Upper lobe of left lung (tissue), 4 donors: ENCODE measurements around the gene ZNF329.

ENCODE experiments used
- EP300 ChIP-seq, 4 donors: sonication (generic); formaldehyde crosslinking; IDR thresholded peaks; one replicate each; pipeline ENCODE4 v1.5.1; 2017; ENCODE audit warnings: antibody characterized with exemption in 4 of 4, control low read depth in 2 of 4
- POLR2A ChIP-seq, 4 donors: fragments of 450-650 bp; IDR thresholded peaks; one replicate each; pipeline ENCODE4 v1.5.1; 2016 to 2017; ENCODE audit warnings: antibody characterized with exemption in 4 of 4, mild to moderate bottlenecking in 2 of 4
- POLR2AphosphoS5 ChIP-seq, 2 donors: sonication (generic); formaldehyde crosslinking; IDR thresholded peaks; one replicate each; pipeline ENCODE4 v1.5.1; 2017; ENCODE audit warnings: antibody characterized with exemption in 2 of 2
- TF ChIP-seq, protein P1 (sequence below), 6 experiments: fragments of 450-650 bp in 4 of 6; fragments of 200-600 bp in 2 of 6; sonication (generic) in 2 of 6; IDR thresholded peaks; one replicate each; pipeline ENCODE4 v1.5.1; 2016 to 2019; ENCODE audit warnings: antibody characterized with exemption in 6 of 6

DNA sequence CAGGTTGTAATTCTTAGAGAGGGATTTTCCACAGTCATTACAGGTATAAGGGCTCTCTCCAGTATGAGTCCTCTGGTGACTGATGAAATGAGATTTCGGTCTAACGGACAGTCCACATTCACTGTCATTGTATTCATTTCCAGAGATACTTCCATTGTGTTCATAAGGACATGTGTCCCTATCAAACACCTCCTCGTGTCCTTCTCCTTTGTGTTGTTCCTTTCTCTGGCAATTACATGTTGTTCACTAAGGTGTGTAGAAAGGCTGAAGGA lies 42.1 kb downstream of the ZNF329 start:
- TF ChIP-seq POLR2A (IDR thresholded peaks at IDR 0.05) (no peak), POLR2AphosphoS5 (IDR thresholded peaks at IDR 0.05) (no peak), EP300 (IDR thresholded peaks at IDR 0.05) (no peak)
- TF ChIP-seq, protein P1, sequence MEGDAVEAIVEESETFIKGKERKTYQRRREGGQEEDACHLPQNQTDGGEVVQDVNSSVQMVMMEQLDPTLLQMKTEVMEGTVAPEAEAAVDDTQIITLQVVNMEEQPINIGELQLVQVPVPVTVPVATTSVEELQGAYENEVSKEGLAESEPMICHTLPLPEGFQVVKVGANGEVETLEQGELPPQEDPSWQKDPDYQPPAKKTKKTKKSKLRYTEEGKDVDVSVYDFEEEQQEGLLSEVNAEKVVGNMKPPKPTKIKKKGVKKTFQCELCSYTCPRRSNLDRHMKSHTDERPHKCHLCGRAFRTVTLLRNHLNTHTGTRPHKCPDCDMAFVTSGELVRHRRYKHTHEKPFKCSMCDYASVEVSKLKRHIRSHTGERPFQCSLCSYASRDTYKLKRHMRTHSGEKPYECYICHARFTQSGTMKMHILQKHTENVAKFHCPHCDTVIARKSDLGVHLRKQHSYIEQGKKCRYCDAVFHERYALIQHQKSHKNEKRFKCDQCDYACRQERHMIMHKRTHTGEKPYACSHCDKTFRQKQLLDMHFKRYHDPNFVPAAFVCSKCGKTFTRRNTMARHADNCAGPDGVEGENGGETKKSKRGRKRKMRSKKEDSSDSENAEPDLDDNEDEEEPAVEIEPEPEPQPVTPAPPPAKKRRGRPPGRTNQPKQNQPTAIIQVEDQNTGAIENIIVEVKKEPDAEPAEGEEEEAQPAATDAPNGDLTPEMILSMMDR (IDR thresholded peaks at IDR 0.05): no peak
